Measurements from ENCODE around the gene ZNF324B. TPM values are rescaled to one million over a fixed set of nuclear protein-coding genes. Genes with fewer than 3 reads are reported as not detected.
"Not testable (repeated sequence)": the region's sequence is repeated elsewhere in the genome, so short reads cannot be mapped to it uniquely, and the experiment has no call there.

The ZNF324B gene
- total RNA-seq, 6 experiments from 2014 or later: 3.8 to 5.9 (median 4.7) TPM

GRCh38 chr19:58466089-58466759 lies 14.8 kb downstream of the ZNF324B start:
- no peak for DNase-seq
- peaks cover 26% of the 10 kb centered on the region for H3K4me1 Mint-ChIP-seq (ENCODE audit: low read depth)
- no peaks in the 10 kb centered on the region; the same call in 1 of the 2 replicates for H3K27me3 Mint-ChIP-seq (ENCODE audit: insufficient read depth)
- peak overlapping the region; percentile 90 for H3K4me3 Mint-ChIP-seq
- no peaks in the 10 kb centered on the region for H3K9me3 Mint-ChIP-seq
- H3K36me3 Mint-ChIP-seq (ENCODE audit: low read depth): no peaks in the 10 kb centered on the region; the same call in 1 of the 2 replicates
- H3K27ac Mint-ChIP-seq: peak overlapping the region; percentile 59; the same call in 1 of the 2 replicates
- no peak for TF ChIP-seq CTCF (IDR thresholded peaks at IDR 0.05)

- peak within 1 kb of the TSS; percentile 59 for H3K27ac Mint-ChIP-seq
- TF ChIP-seq CTCF (IDR thresholded peaks at IDR 0.05): no peak
- no peaks in the 10 kb centered on the region for H3K9me3 Mint-ChIP-seq
- H3K27me3 Mint-ChIP-seq (ENCODE audit: insufficient read depth): no peaks in the 10 kb centered on the region; the same call in 1 of the 2 replicates
- peaks cover 26% of the 10 kb centered on the region for H3K4me1 Mint-ChIP-seq (ENCODE audit: low read depth)
- no peaks in the 10 kb centered on the region; the same call in 1 of the 2 replicates for H3K36me3 Mint-ChIP-seq (ENCODE audit: low read depth)
- H3K4me3 Mint-ChIP-seq: peak within 1 kb of the TSS; percentile 90
- DNase-seq: peak; percentile 95
Measured at GRCh38 chr19:58466760-58467589, 15.6 kb downstream of the ZNF324B start, which contains the start of gene ZNF324. Gene ZNF324, plus strand, starts transcription at chr19:58467080. Its CDS starts 2,106 bp downstream, at chr19:58469186.

GRCh38 chr19:58468216-58468839 lies 16.9 kb downstream of the ZNF324B start:
- DNase-seq: no peak
- Mint-ChIP-seq H3K4me3 (peak overlapping the region; percentile 90), H3K9me3 (no peaks in the 10 kb centered on the region), H3K27me3 (ENCODE audit: insufficient read depth) (no peaks in the 10 kb centered on the region; the same call in 1 of the 2 replicates), H3K27ac (peak overlapping the region; percentile 63), H3K36me3 (ENCODE audit: low read depth) (no peaks in the 10 kb centered on the region; the same call in 1 of the 2 replicates), H3K4me1 (ENCODE audit: low read depth) (peaks cover 26% of the 10 kb centered on the region)
- no peak for TF ChIP-seq CTCF (IDR thresholded peaks at IDR 0.05)

DNA sequence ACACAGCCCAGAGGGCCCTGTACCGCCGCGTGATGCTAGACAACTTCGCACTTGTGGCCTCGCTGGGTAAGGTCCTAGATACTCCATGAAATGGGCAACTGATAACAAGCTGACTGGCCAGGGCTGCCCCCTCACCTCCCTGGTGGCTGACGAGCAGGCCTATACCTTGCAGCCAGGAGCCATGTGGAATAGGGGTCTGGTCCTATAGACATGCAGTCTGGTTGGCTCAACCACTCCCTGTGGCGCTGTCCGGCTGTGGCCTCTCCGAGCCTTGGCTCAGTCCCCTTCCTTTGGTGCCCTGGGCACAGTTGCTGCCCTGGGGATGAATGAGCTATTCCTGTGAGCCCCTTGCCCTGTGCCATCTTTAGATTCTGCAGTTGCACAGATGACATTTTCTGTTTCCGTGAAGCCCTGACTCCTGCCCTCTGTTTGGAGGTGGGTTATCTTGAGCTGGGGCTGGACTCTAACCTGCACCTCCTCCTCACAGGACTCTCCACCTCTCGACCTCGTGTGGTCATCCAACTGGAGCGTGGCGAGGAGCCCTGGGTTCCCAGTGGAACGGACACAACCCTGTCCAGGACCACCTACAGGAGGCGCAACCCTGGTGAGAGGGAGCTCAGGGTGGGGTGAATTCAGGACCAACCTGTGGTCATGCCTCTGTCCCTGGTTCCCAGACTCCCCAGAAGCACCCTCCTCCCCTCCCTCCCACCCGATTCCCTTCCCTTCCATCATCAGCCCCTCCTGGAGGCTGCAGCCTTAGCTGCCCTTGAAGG lies 18.0 kb downstream of the ZNF324B start:
- no peak overlapping the region for H3K27ac Mint-ChIP-seq
- peak; percentile 12; the same call in 1 of the 2 replicates for TF ChIP-seq CTCF (IDR thresholded peaks at IDR 0.05)
- no peak for DNase-seq
- no peak overlapping the region; the same call in 1 of the 2 replicates for H3K4me3 Mint-ChIP-seq
- no peaks in the 10 kb centered on the region for H3K9me3 Mint-ChIP-seq
- H3K27me3 Mint-ChIP-seq (ENCODE audit: insufficient read depth): no peaks in the 10 kb centered on the region; the same call in 1 of the 2 replicates
- H3K4me1 Mint-ChIP-seq (ENCODE audit: low read depth): peaks cover 35% of the 10 kb centered on the region
- H3K36me3 Mint-ChIP-seq (ENCODE audit: low read depth): no peaks in the 10 kb centered on the region; the same call in 1 of the 2 replicates

DNA sequence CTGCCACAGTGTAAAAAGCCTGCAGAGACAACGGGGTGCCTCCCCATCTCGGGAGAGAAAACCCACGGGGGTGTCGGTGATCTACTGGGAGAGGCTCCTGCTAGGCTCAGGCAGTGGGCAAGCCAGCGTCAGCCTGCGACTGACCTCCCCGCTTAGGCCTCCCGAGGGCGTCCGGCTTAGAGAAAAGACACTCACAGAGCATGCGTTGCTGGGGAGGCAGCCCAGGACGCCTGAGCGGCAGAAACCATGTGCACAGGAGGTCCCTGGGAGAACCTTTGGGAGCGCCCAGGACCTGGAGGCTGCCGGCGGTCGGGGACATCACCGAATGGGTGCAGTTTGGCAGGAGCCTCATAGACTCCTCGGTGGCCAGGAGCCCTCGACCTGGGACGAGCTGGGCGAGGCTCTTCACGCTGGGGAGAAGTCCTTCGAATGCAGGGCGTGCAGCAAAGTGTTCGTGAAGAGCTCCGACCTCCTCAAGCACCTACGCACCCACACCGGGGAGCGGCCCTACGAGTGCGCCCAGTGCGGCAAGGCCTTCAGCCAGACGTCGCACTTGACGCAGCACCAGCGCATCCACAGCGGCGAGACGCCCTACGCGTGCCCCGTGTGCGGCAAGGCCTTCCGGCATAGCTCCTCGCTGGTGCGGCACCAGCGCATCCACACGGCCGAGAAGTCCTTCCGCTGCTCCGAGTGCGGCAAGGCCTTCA lies 19.6 kb downstream of the ZNF324B start:
- H3K4me1 Mint-ChIP-seq (ENCODE audit: low read depth): peaks cover 42% of the 10 kb centered on the region
- not testable (repeated sequence) for DNase-seq; H3K27ac Mint-ChIP-seq; H3K9me3 Mint-ChIP-seq; H3K36me3 Mint-ChIP-seq (ENCODE audit: low read depth); H3K27me3 Mint-ChIP-seq (ENCODE audit: insufficient read depth); H3K4me3 Mint-ChIP-seq

All from HFFc6 (cell line).